H9 (cell line): ENCODE results near the gene LDLR. TPM values are rescaled to one million over a fixed set of nuclear protein-coding genes. Genes with fewer than 3 reads are reported as not detected.

Experiments
- DNase-seq: peaks from one replicate; pipeline ENCODE4 v3.0.0-alpha.2; 2017
- H2AFZ ChIP-seq: one replicate; pipeline ENCODE4 v1.6.1; 2013; ENCODE audit warnings: mild to moderate bottlenecking, low read length, control low read depth, moderate library complexity
- H2AK5ac ChIP-seq: 2 replicates; pipeline ENCODE4 v1.6.1; 2013; ENCODE audit warnings: low read length, control low read depth, mixed read lengths; ENCODE audit not compliant: insufficient read length
- H2BK120ac ChIP-seq: one replicate; pipeline ENCODE4 v1.6.1; 2013; ENCODE audit warnings: low read depth, mild to moderate bottlenecking, low read length, control low read depth, inconsistent platforms; ENCODE audit not compliant: poor library complexity, severe bottlenecking
- H2BK12ac ChIP-seq: 2 replicates; pipeline ENCODE4 v1.6.1; 2013; ENCODE audit warnings: low read length, control low read depth, mixed read lengths, low read depth; ENCODE audit not compliant: insufficient read length
- H2BK15ac ChIP-seq: 2 replicates; pipeline ENCODE4 v1.6.1; 2013; ENCODE audit warnings: low read depth, low read length, control low read depth
- H2BK20ac ChIP-seq: one replicate; pipeline ENCODE4 v1.6.1; 2013; ENCODE audit warnings: low read depth, mild to moderate bottlenecking, low read length, control low read depth, inconsistent platforms; ENCODE audit not compliant: poor library complexity, severe bottlenecking
- H2BK5ac ChIP-seq: 2 replicates; pipeline ENCODE4 v1.6.1; 2013; ENCODE audit warnings: low read length, control low read depth, mixed read lengths; ENCODE audit not compliant: insufficient read length
- H3K14ac ChIP-seq: 2 replicates; pipeline ENCODE4 v1.6.1; 2013; ENCODE audit warnings: low read length, control low read depth; ENCODE audit not compliant: insufficient read depth
- H3K18ac ChIP-seq: 2 replicates; pipeline ENCODE4 v1.6.1; 2013; ENCODE audit warnings: low read depth, mild to moderate bottlenecking, mixed read lengths, low read length, control low read depth; ENCODE audit not compliant: insufficient read length
- H3K23ac ChIP-seq: 2 replicates; pipeline ENCODE4 v1.6.1; 2013; ENCODE audit warnings: low read length, control low read depth, mixed read lengths, low read depth; ENCODE audit not compliant: insufficient read length
- H3K23me2 ChIP-seq: 2 replicates; pipeline ENCODE4 v1.6.1; 2013; ENCODE audit warnings: low read depth, mild to moderate bottlenecking, mixed read lengths, low read length, control low read depth; ENCODE audit not compliant: insufficient read length, poor library complexity, severe bottlenecking
- H3K27ac ChIP-seq: 2 replicates; pipeline ENCODE4 v1.5.1; 2013; ENCODE audit warnings: low read length, control low read depth, mixed read lengths, low read depth; ENCODE audit not compliant: insufficient read length
- H3K27me3 ChIP-seq: 2 replicates; pipeline ENCODE4 v1.6.1; 2013; ENCODE audit warnings: low read length, control low read depth, inconsistent platforms; ENCODE audit not compliant: insufficient read depth
- H3K4ac ChIP-seq: 2 replicates; pipeline ENCODE4 v1.6.1; 2013; ENCODE audit warnings: low read depth, mild to moderate bottlenecking, control low read depth, inconsistent platforms, low read length, moderate library complexity
- H3K4me1 ChIP-seq: 2 replicates; pipeline ENCODE4 v1.6.1; 2013; ENCODE audit warnings: low read length, control low read depth, inconsistent platforms; ENCODE audit not compliant: insufficient read depth
- H3K4me2 ChIP-seq: 2 replicates; pipeline ENCODE4 v1.6.1; 2013; ENCODE audit warnings: low read length, control low read depth, mixed read lengths; ENCODE audit not compliant: insufficient read length, insufficient read depth
- H3K56ac ChIP-seq: 2 replicates; pipeline ENCODE4 v1.6.1; 2013; ENCODE audit warnings: low read depth, mild to moderate bottlenecking, mixed read lengths, low read length, control low read depth; ENCODE audit not compliant: insufficient read length
- H3K79me1 ChIP-seq: 2 replicates; pipeline ENCODE4 v1.6.1; 2013; ENCODE audit warnings: low read depth, mild to moderate bottlenecking, moderate library complexity, low read length, control low read depth, inconsistent platforms; ENCODE audit not compliant: insufficient read depth, poor library complexity, severe bottlenecking
- H3K79me2 ChIP-seq: 2 replicates; pipeline ENCODE4 v1.6.1; 2013; ENCODE audit warnings: low read length, control low read depth, inconsistent platforms; ENCODE audit not compliant: insufficient read depth
- H3K9ac ChIP-seq: 2 replicates; pipeline ENCODE4 v1.6.1; 2013; ENCODE audit warnings: low read length, control low read depth, mixed read lengths; ENCODE audit not compliant: insufficient read length; ENCODE audit errors: extremely low read depth
- H3K9me3 ChIP-seq: one replicate; pipeline ENCODE4 v1.6.1; 2013; ENCODE audit warnings: low read depth, low read length, inconsistent platforms; ENCODE audit not compliant: control insufficient read depth
- H3T11ph ChIP-seq: one replicate; pipeline ENCODE4 v1.6.1; 2013; ENCODE audit warnings: mild to moderate bottlenecking, low read length, control low read depth, inconsistent platforms
- H4K20me1 ChIP-seq: one replicate; pipeline ENCODE4 v1.6.1; 2013; ENCODE audit not compliant: control insufficient read depth, insufficient read length, insufficient read depth
- H4K5ac ChIP-seq: 2 replicates; pipeline ENCODE4 v1.6.1; 2013; ENCODE audit warnings: low read depth, mild to moderate bottlenecking, mixed read lengths, low read length, control low read depth; ENCODE audit not compliant: insufficient read length
- H4K8ac ChIP-seq: replicated peaks from 2 replicates; pipeline ENCODE4 v1.6.1; 2013; ENCODE audit warnings: low read length, control low read depth, mixed read lengths, low read depth; ENCODE audit not compliant: insufficient read length
- H4K91ac ChIP-seq: 2 replicates; pipeline ENCODE4 v1.6.1; 2013; ENCODE audit warnings: low read depth, mild to moderate bottlenecking, moderate library complexity, mixed read lengths, low read length, control low read depth; ENCODE audit not compliant: insufficient read length
- H3K27ac Mint-ChIP-seq, 3 experiments: 2 replicates in 2 of 3; 3 replicates in 1 of 3; pipeline ENCODE4 v1.8.0; 2020 to 2021; ENCODE audit warnings: mixed read lengths in 3 of 3, mild to moderate bottlenecking in 1 of 3, moderate library complexity in 1 of 3
- H3K27me3 Mint-ChIP-seq: 2 replicates; pipeline ENCODE4 v1.8.0; 2021; ENCODE audit warnings: low read depth, mild to moderate bottlenecking, moderate library complexity, mixed read lengths
- H3K36me3 Mint-ChIP-seq, 3 experiments: 2 replicates in 2 of 3; 3 replicates in 1 of 3; pipeline ENCODE4 v1.8.0; 2020 to 2021; ENCODE audit warnings: low read depth in 3 of 3, mixed read lengths in 3 of 3; ENCODE audit not compliant: insufficient read depth in 1 of 3
- H3K4me1 Mint-ChIP-seq, 2 experiments: 2 replicates each; pipeline ENCODE4 v1.8.0; 2020; ENCODE audit warnings: mixed read lengths in 2 of 2
- H3K4me3 Mint-ChIP-seq, 2 experiments: 2 replicates in 1 of 2; 3 replicates in 1 of 2; pipeline ENCODE4 v1.8.0; 2020 to 2021; ENCODE audit warnings: mild to moderate bottlenecking in 2 of 2, mixed read lengths in 2 of 2, moderate library complexity in 1 of 2
- H3K9me3 Mint-ChIP-seq, 2 experiments: 2 replicates in 1 of 2; 3 replicates in 1 of 2; pipeline ENCODE4 v1.8.0; 2020; ENCODE audit warnings: mild to moderate bottlenecking in 2 of 2, mixed read lengths in 2 of 2, moderate library complexity in 1 of 2
- WGBS: extraction: QIAGEN DNeasy Blood & Tissue Kit; methylation state at CpG from one replicate; pipeline ENCODE4 v1.1.7; 2013; ENCODE audit warnings: missing lambda C conversion rate, low lambda C conversion rate, mixed read lengths; ENCODE audit not compliant: insufficient read length; ENCODE audit errors: extremely low coverage; 5-methylcytosine and 5-hydroxymethylcytosine counted together
- total RNA-seq: library from RNA; stranded (reverse); gene quantifications from 2 replicates; pipeline ENCODE4 v1.2.1, GENCODE V29; 2021
- TF ChIP-seq, protein P1 (sequence below): fragments of 200-600 bp; sonication (generic); conservative IDR thresholded peaks from 3 replicates; pipeline ENCODE4 v1.8.0; 2021; ENCODE audit warnings: antibody characterized with exemption, mild to moderate bottlenecking

The LDLR gene
- total RNA-seq, 1 experiment from 2014 or later: 92.7 TPM

DNA sequence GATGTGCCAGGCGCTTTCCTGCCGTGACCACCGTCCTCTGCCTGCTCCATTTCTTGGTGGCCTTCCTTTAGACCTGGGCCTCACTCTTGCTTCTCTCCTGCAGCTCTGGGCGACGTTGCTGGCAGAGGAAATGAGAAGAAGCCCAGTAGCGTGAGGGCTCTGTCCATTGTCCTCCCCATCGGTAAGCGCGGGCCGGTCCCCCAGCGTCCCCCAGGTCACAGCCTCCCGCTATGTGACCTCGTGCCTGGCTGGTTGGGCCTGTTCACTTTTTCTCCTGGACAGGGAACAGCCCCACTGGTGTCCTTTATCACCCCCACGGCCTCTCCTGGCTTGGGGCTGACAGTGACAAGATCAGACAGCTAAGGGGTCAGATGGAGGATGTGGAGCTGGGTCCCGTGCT is 38.6 kb downstream of the LDLR start:
- Histone ChIP-seq H3K4ac (no peak overlapping the region), H4K91ac (no peak overlapping the region), H2AK5ac (no peak overlapping the region), H3K79me1 (peaks cover 3% of the 10 kb centered on the region), H2BK5ac (no peak overlapping the region), H2AFZ (no peak overlapping the region), H2BK120ac (no peak overlapping the region), H2BK15ac (no peak overlapping the region), H3K9ac (no peak overlapping the region), H3K23ac (no peak overlapping the region), H3K4me2 (no peak overlapping the region), H3K56ac (no peak overlapping the region), H3K9me3 (no peaks in the 10 kb centered on the region), H4K20me1 (peaks cover 5% of the 10 kb centered on the region), H3K4me1 (no peaks in the 10 kb centered on the region), H4K5ac (no peak overlapping the region), H3K14ac (no peak overlapping the region; the same call in 1 of the 2 replicates), H4K8ac (peak overlapping the region; percentile 3), H3K27ac (no peak overlapping the region), H3K18ac (no peak overlapping the region), H2BK20ac (no peak overlapping the region), H3K23me2 (no peaks in the 10 kb centered on the region), H3T11ph (no peak overlapping the region), H2BK12ac (no peak overlapping the region), H3K79me2 (no peaks in the 10 kb centered on the region), H3K27me3 (no peaks in the 10 kb centered on the region)
- Mint-ChIP-seq H3K4me3 (no peak overlapping the region; a peak in 1 of 5 replicates), H3K27me3 (no peaks in the 10 kb centered on the region), H3K4me1 (no peaks in the 10 kb centered on the region), H3K9me3 (no peaks in the 10 kb centered on the region), H3K36me3 (peaks cover 60 to 91% (median 81%) of the 10 kb centered on the region in 3 experiments), H3K27ac (peak overlapping the region in 1 of 3 experiments; percentile 83; a peak in 4 of 7 replicates)
- TF ChIP-seq, protein P1, sequence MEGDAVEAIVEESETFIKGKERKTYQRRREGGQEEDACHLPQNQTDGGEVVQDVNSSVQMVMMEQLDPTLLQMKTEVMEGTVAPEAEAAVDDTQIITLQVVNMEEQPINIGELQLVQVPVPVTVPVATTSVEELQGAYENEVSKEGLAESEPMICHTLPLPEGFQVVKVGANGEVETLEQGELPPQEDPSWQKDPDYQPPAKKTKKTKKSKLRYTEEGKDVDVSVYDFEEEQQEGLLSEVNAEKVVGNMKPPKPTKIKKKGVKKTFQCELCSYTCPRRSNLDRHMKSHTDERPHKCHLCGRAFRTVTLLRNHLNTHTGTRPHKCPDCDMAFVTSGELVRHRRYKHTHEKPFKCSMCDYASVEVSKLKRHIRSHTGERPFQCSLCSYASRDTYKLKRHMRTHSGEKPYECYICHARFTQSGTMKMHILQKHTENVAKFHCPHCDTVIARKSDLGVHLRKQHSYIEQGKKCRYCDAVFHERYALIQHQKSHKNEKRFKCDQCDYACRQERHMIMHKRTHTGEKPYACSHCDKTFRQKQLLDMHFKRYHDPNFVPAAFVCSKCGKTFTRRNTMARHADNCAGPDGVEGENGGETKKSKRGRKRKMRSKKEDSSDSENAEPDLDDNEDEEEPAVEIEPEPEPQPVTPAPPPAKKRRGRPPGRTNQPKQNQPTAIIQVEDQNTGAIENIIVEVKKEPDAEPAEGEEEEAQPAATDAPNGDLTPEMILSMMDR: no peak
- DNase-seq: no peak
- WGBS: no CpG with 5 or more reads among the region's 15 CpGs
